D341Med (cell line): ENCODE results near the gene CCL11.

Source experiments
- DNase-seq: peaks from one replicate; pipeline ENCODE4 v3.0.0; 2012; ENCODE audit warnings: low spot score

The CCL11 gene

GRCh38 chr17:34285286-34285792 is at the start of gene CCL11:
TSS of gene CCL11 (plus strand) at chr17:34285742. CDS start at chr17:34285809, 67 bp downstream.
- DNase-seq, result no peak

- DNase-seq, result no peak
These were observed 49.2 kb upstream of the CCL11 start for GRCh38 chr17:34236281-34236892.

- DNase-seq, result no peak
These were observed 48.1 kb upstream of the CCL11 start for GRCh38 chr17:34237458-34237857.

- DNase-seq, result no peak
These were observed 44.5 kb upstream of the CCL11 start for GRCh38 chr17:34241062-34241461.

- no peak for DNase-seq
These were observed 42.8 kb upstream of the CCL11 start for GRCh38 chr17:34242587-34243363.

- DNase-seq, result no peak
These were observed 41.9 kb upstream of the CCL11 start for GRCh38 chr17:34243364-34244320.

GRCh38 chr17:34245351-34245905 is 40.1 kb upstream of the CCL11 start:
- no peak for DNase-seq

- DNase-seq, result no peak
These were observed 39.1 kb upstream of the CCL11 start for GRCh38 chr17:34246446-34246845.

- DNase-seq, result no peak
These were observed 38.7 kb upstream of the CCL11 start for GRCh38 chr17:34246881-34247280.

- no peak for DNase-seq
These were observed 37.0 kb upstream of the CCL11 start for GRCh38 chr17:34248511-34249024.

- no peak for DNase-seq
These were observed 36.5 kb upstream of the CCL11 start for GRCh38 chr17:34249061-34249460.

- no peak for DNase-seq
These were observed 36.1 kb upstream of the CCL11 start for GRCh38 chr17:34249478-34249877.

GRCh38 chr17:34251186-34251585 is 34.4 kb upstream of the CCL11 start:
- DNase-seq, result no peak

- no peak for DNase-seq
These were observed 33.5 kb upstream of the CCL11 start for GRCh38 chr17:34252095-34252443.

- DNase-seq, result no peak
These were observed 33.0 kb upstream of the CCL11 start for GRCh38 chr17:34252444-34253138.

GRCh38 chr17:34253139-34253525 is 32.4 kb upstream of the CCL11 start:
- no peak for DNase-seq

GRCh38 chr17:34254146-34254545 is 31.4 kb upstream of the CCL11 start:
- no peak for DNase-seq

- DNase-seq, result no peak
These were observed 30.7 kb upstream of the CCL11 start, which contains the start of gene CCL2 for GRCh38 chr17:34254651-34255380. TSS of gene CCL2 (plus strand) at chr17:34255285. CDS start at chr17:34255350, 65 bp downstream.

- no peak for DNase-seq
These were observed 30.2 kb upstream of the CCL11 start for GRCh38 chr17:34255381-34255732.

- no peak for DNase-seq
These were observed 29.7 kb upstream of the CCL11 start for GRCh38 chr17:34255841-34256240.
